HPDE6-E6E7 (cell line): Measurements from ENCODE around the gene SDS.

Experiments used
- DNase-seq: peaks from one replicate; pipeline ENCODE4 v3.0.0; 2011; ENCODE audit warnings: missing footprints; ENCODE audit errors: extremely low spot score

SDS gene

DNA sequence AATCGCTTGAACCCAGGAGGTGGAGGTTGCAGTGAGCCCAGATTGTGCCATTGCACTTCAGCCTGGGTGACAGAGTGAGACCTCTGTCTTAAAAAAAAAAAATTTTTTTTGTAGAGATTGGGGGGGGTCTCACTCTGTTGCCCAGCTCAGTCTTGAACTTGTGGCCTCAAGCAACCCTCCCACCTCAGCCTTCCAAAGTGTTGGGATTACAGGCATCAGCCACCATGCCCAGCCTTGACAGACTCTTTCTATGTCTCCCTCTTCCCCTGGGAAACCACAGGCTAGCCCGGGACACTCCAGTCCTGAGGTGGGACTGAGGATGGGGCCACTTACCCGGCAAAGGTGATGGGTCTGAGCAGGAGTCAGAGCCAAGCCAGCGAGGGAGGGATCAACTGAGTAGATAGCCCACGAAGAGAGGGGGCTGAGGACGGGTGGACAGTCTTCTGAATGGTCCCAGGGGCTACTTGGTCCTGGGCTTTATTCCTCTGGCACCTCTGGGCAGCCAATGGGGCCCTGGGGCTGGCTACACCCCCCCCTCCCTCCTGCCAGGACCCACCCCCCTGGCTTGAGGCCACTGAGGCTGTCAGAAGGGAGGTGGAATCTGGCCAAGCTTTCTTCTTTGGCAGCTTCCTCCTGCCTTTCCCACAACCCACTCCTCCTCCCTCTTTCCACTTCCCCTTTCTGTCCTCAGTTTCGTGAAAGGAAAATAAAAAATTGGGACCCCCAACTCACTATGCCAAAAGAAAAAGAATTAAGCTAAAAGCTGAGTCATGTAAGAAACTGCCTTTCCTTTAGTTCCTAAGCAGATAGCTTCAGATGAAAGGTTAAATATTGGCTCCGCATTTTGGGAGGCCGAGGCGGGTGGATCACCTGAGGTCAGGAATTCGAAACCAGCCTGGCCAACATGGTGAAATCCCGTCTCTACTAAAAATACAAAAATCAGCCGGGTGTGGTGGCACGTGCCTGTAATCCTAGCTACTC lies at the start of gene SDS:
Gene SDS (minus strand): TSS at position 453 of the 981 bp plus-strand sequence. CDS start 4,179 bp downstream, outside the sequence.
- DNase-seq: no peak

- DNase-seq: no peak
Observed at GRCh38 chr12:113453330-113453729, 49.6 kb upstream of the SDS start.

DNA sequence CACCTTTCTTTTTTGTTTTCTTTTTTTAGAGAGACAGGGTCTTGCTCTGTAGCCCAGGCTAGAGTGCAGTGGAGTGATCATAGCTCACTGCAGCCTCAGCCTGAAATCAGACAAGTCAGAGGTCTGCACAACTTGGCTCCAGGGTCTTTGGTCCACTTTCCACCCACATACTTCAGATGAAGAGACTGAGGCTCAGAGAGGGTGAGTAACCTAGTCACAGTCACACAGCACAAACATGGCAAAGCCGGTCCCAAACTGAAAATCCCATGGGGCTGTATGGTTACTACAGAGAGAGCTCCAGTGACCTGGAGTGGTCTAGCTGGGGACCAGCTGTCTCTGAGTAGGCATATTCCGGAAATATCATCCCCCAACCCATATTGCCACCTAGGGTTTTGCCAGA lies 48.8 kb upstream of the SDS start:
- no peak for DNase-seq

GRCh38 chr12:113449839-113450238 lies 46.2 kb upstream of the SDS start:
- DNase-seq: no peak

- no peak for DNase-seq
Observed at GRCh38 chr12:113449299-113449698, 45.6 kb upstream of the SDS start.

DNA sequence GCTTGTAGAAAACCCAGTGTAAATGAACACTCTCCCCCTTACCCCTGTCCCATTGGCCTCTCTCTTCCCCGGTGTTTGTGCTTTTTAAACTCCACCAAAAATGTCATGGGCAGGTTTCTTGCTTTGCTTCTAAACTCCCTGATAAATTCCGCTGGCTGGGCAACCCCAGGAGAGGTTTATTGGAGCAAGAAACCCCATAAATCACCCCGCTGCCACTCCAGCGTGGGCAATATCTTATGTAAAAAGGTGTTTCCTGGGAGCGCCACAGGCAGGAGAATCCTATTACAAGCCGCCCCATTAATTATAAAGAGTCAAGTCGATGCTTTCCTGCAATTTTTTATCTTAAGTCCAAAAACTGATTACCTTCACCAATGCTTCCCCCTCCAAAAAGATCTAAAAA lies 45.2 kb upstream of the SDS start:
- DNase-seq: no peak

GRCh38 chr12:113445544-113446171 lies 42.0 kb upstream of the SDS start:
- DNase-seq: no peak

DNA sequence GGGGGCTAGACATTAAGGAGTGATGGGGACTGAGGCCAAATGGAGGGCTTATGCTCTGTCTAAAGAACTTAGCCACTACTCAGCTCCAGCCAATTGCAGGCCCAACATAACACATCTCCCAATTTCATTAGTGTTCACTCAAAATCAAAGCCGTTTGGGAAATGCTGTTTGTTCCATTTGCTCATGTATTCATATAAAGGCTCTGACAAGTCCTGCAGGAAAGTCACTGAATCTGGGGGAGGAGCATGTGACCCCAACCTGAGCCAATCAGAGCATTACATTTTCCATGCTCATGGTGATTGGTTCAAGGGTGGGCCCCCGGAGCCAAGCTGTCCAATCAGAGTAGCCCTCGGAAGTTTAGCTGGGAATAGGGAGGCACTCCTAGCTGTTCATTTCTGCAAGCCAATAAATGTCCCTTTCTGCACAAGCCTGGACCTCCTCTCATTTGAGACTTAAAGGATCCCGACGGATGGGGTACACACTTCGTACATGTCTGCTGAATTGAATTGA lies 39.4 kb upstream of the SDS start:
- no peak for DNase-seq

DNA sequence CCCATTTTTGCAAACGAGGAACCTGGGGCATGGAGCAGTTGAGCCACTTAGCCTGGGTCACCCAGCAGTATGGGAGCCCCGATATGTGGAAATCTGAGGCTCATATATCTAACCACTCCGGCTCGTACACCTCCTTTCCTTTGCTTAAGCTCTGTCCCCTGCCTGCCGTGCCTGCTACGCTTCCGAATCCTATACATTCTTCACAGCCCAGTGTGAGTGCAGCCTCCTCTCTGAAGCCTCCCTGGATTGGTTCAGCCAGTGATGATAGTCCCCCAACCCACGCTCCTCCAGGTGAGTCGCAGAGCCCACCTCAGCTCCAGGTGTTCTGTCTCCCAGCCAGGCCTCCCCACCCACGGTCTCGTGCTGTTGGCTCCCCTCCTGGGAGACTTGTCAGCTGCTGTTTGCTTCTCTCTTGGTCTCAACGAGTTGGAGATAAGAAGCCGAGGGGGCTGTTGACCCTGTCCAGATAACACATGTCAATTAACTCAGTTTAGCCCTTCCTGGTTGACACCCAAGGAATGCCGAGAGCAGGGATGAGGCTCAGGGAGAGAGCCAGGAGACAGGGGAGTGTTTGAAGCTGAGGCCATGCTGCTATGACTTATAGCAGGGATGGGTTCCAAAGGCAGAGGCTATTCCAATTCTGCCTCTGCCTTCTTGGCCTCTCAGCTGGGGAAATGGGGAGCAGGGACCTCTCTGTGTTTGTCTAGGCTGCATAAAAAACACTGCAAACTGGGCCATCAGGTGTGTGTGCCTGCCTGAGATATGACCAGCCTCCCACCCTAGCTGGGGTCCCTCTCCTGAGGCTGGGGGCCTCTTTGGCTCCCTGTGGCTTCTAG lies 37.5 kb upstream of the SDS start:
- no peak for DNase-seq

DNA sequence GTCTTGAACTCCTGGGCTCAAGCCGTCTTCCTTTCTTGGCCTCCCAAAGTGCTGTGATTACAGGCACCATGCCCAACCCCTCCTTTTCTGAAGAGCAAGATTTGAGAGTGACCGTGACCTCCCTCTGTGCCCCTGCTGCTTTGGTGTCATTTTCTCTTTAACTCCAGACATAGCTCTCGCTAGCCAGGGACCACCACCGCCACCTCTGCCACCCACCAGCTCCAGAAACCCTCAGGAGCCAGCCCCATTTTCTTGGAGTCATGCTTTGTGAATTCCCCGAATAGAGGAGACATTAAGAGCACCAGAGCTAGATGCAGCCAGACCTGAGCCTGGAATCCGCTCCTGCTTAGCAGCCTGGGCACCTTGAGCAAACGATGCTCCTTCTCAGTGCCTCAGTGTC lies 36.6 kb upstream of the SDS start:
- DNase-seq: no peak

- DNase-seq: no peak
Observed at GRCh38 chr12:113439606-113440030, 35.9 kb upstream of the SDS start.

DNA sequence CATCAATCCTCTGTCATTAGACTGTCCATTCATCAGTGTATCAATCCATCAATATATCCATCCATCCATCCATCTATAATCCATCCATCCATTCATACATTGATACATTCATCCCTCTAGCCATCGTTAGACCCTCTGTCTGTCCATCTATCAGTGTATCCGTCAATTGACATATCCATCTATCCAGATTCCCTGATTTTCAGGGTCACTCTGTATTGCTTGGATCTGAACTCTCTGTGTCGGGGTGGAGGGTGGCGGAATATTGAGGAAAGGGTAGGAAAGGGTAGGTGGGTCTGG lies 35.6 kb upstream of the SDS start:
- no peak for DNase-seq

DNA sequence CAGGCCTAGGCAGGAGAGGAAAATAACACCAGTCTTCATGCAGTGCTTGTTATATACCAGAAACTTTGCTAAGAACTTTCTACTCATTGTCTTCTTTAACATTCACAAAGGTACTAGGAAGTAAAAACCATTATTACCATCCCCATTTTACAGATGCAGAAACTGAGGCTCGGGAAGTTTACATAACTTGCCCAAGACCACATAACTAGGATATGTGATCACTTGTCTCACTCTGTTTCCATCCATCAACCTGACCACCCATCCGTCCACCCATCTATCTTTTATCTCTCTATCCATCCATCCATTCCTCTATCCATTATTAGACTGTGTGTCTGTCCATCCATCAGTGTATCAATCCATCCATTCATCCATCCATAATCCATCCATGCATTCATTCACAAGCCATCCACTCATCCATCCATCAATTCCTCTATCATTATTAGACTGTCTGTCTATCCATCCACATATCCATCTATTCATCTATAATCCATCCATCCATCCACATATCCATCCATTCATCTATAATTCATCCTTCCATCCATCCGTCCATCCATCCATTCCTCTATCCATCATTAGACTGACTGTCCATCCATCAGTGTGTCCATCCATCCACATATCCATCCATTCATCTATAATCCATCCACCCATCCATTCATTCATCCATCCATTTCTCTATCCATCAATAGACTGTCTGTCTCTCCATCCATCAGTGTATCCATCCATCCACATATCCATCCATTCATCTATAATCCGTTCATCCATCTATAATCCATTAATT lies 35.0 kb upstream of the SDS start:
- DNase-seq: no peak

DNA sequence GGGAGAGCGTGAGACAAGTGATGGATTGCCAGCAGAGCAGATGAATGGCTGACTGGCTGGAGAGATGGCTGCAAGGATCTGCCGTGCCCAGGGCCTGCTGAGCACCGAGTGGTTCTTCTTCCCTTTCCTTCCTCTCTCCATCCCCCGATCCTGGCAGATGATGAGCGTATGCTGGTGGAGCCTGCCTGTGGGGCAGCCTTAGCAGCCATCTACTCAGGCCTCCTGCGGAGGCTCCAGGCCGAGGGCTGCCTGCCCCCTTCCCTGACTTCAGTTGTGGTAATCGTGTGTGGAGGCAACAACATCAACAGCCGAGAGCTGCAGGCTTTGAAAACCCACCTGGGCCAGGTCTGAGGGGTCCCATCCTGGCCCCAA lies 34.0 kb upstream of the SDS start:
- no peak for DNase-seq

- no peak for DNase-seq
Observed at GRCh38 chr12:113436993-113437728, 33.5 kb upstream of the SDS start.

GRCh38 chr12:113436586-113436985 lies 32.9 kb upstream of the SDS start:
- no peak for DNase-seq

- DNase-seq: no peak
Observed at GRCh38 chr12:113435367-113435766, 31.7 kb upstream of the SDS start.

DNA sequence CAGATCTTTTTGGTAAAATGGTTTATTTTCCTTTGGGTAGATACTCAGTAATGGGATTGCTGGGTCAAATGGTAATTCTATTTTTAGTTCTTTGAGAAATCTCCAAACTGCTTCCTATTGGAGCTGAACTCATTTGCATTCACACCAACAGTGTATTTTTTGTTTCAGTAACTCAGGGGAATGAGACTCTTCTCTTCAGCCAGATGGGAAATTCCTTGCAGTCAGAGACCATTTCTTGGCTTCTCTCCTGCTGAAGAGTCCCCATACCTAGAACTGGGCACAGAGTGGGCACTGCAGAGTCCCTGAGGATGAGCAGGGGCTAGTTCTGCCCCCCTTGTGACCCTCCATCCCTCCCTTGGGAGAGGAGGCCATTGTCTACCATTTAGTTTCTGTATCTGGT lies 29.3 kb upstream of the SDS start:
- no peak for DNase-seq

DNA sequence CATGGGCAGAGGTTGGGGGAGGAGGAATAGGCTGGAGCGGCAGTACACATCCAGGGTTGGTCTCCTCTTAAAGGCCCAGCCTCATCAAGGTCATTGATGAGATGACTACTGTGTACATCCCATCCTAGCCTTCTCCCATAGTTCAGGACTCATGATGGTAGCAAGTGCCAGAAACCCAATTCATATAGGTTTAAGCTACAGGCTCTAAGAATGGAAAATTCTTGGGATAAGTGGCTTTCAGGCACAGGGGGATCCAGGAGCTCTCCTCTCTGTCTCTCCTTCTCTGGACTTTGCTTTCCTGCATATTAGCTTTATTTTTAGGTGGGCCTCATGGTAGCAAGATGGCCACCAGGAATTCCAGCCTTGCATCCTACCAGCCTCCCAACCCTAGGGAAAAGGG lies 24.8 kb upstream of the SDS start:
- DNase-seq: no peak

DNA sequence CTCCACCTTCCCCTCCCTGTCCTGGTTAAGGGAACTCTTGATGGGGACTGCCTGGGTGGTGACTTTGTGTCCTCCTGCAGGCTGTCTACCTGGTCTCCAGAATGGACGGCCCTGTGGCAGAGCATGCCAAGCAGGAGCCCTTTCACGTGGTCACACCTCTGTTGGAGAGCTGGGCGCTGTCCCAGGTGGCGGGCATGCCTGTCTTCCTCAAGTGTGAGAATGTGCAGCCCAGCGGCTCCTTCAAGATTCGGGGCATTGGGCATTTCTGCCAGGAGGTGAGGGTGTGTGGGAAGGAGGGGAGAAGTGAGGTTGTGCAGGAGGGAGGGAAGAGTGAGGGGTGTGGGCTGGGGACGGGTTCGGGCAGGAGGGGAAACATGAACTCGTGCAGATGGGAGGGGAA lies 24.2 kb upstream of the SDS start:
- no peak for DNase-seq

GRCh38 chr12:113425960-113426453 lies 22.3 kb upstream of the SDS start:
- DNase-seq: no peak
